ENCODE results near the gene RPS14. TPM values are rescaled to one million over a fixed set of nuclear protein-coding genes. Genes with fewer than 3 reads are reported as not detected.

RPS14 gene
- total RNA-seq, 2 donors from 2014 or later: 1,311 to 1,492 TPM

DNA sequence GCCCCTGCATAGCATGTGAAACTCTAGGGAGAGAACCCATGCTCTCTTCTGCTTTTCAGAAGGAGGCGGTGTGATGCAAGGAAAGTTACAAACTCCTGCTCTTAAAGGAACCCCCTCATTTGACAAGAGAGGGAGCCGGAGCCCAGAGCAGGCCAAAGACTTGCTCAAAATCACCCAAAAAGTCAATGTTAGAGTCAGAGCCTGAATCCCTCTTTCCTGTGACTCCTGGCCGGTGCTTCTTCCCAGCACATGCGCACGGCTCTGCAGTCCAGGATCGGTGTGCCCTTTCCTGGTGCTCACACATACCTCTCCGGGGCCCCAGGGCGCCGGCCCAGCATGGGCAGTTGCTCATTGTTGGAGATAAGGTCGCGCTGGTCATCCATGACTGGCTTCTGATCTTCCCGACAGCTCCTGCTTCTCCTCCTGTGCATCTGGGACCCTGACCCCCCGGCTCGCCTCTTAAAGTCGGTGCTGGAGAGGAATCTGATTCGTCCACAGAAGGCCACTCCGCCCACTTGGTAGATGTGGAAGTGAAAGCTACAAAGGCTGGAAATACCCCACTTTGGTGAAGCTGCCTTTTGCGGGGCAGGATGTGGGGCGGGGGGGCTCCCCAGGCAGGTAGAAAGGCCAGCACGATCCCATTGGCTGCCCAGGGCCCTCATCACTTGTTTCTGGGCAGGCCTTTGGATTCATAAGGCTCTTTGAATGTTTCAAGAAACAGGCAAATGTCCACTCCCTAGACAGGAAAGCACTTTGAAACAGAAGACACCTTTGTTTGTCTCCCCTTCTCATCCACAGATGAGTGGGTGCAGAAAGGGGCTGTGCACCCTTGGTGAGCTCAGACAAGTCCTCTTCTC lies 37.0 kb downstream of the RPS14 start, which contains the start of gene CD74:
TSS of gene CD74 (minus strand) at position 592 of the 857 bp plus-strand sequence. CDS start at position 431, 161 bp downstream.
- H3K4me3 ChIP-seq: peak within 1 kb of the TSS; percentile 72
- ATAC-seq (ENCODE audit: insufficient number of reproducible peaks, low FRiP score, low read depth) (no peak), DNase-seq (ENCODE audit: low spot score) (peak; percentile 42)
- TF ChIP-seq, protein P1, sequence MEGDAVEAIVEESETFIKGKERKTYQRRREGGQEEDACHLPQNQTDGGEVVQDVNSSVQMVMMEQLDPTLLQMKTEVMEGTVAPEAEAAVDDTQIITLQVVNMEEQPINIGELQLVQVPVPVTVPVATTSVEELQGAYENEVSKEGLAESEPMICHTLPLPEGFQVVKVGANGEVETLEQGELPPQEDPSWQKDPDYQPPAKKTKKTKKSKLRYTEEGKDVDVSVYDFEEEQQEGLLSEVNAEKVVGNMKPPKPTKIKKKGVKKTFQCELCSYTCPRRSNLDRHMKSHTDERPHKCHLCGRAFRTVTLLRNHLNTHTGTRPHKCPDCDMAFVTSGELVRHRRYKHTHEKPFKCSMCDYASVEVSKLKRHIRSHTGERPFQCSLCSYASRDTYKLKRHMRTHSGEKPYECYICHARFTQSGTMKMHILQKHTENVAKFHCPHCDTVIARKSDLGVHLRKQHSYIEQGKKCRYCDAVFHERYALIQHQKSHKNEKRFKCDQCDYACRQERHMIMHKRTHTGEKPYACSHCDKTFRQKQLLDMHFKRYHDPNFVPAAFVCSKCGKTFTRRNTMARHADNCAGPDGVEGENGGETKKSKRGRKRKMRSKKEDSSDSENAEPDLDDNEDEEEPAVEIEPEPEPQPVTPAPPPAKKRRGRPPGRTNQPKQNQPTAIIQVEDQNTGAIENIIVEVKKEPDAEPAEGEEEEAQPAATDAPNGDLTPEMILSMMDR (IDR thresholded peaks at IDR 0.05): no peak
- peak within 1 kb of the TSS; percentile 69 to 86 for H3K27ac ChIP-seq
- H3K9me3 ChIP-seq: no peaks in the 10 kb centered on the region
- no peaks in the 10 kb centered on the region for H3K27me3 ChIP-seq (replicated peaks; ENCODE audit: insufficient read depth)
- H3K4me1 ChIP-seq (ENCODE audit: control insufficient read depth in 1 of 2, low read depth in 2 of 2): peaks cover 5 to 22% of the 10 kb centered on the region in 2 donors
- no peaks in the 10 kb centered on the region for H3K36me3 ChIP-seq

DNA sequence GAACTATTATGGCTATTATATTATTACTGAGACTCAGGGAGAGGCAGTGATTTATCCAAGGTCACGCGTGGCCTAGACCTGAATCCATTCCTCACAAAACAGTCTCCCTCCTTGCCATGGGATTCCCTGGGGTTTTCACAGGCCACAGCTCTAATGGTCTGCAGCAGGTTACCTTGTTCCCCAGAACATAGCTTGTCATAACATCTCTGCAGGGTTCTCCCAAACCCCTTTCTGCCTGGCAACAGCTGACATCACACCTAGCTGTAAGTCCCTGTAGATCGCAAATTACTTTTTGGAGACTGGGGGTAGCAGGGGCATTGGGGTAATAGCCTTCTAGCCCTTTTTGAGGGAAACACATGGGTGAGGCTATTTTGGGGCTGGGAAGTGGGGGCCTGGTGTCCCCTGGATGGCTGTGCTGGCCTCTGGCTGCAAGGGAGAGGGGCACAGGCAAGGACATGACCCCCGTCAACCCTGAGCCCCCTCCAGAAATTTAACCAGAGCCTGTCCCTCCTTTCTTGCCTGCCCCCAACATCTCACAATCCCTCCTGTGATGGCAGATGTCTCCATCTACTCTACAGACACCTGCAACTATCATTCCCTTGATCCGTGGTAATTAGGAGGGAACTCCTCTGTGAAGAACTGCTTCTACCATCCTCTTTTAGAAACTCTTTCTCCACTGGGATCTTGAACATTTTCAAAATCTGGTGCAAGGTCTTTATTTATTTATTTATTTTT lies 38.1 kb downstream of the RPS14 start:
- H3K36me3 ChIP-seq: no peaks in the 10 kb centered on the region
- TF ChIP-seq, protein P1 (IDR thresholded peaks at IDR 0.05): no peak
- no peaks in the 10 kb centered on the region for H3K9me3 ChIP-seq
- no peaks in the 10 kb centered on the region for H3K27me3 ChIP-seq (replicated peaks; ENCODE audit: insufficient read depth)
- peak; percentile 29 for DNase-seq (ENCODE audit: low spot score)
- peak overlapping the region; percentile 72 for H3K4me3 ChIP-seq
- H3K27ac ChIP-seq: peak overlapping the region; percentile 86 to 91
- no peak for ATAC-seq (ENCODE audit: insufficient number of reproducible peaks, low FRiP score, low read depth)
- H3K4me1 ChIP-seq (ENCODE audit: control insufficient read depth in 1 of 2, low read depth in 2 of 2): peaks cover 5 to 22% of the 10 kb centered on the region in 2 donors

DNA sequence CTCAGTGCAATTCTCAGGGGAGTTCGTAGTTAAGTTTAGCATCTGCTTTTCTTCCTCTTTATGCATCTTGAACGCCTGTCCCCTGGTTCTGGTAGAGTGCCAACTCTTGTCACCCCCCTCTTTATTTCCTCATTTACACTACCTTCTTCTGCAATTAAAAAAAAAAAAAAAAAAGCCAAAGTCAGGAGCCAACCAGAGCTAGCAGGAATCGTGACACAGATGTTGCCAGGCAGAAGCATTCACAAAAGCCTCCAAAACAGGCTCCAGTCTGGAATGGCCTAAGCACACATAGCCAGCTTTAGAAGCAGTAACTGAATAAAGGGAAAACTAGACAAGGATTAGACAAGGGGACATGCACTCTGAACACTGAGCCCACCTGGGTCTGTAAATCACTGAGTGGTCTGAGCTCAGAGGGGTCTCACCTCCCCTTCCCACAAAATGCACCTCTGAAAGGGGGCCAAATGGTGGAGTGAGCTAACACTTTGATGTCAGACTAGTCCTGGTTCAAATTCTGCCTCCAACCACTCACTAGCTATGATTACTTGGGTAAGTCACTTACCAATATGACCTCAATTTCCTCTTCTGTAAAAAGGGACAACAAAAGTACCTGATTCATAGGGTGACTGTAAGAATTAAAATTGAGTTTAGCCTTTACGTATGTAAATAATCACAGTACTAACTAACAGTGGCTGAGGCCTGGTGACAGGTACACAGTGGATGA lies 38.9 kb downstream of the RPS14 start:
- no peaks in the 10 kb centered on the region for H3K9me3 ChIP-seq
- peaks cover 5 to 22% of the 10 kb centered on the region in 2 donors for H3K4me1 ChIP-seq (ENCODE audit: control insufficient read depth in 1 of 2, low read depth in 2 of 2)
- no peaks in the 10 kb centered on the region for H3K27me3 ChIP-seq (replicated peaks; ENCODE audit: insufficient read depth)
- H3K4me3 ChIP-seq: peak overlapping the region; percentile 72
- ATAC-seq (ENCODE audit: insufficient number of reproducible peaks, low FRiP score, low read depth) (peak; percentile 61), DNase-seq (ENCODE audit: low spot score) (peak; percentile 37)
- H3K36me3 ChIP-seq: no peaks in the 10 kb centered on the region
- peak overlapping the region; percentile 86 to 91 for H3K27ac ChIP-seq
- TF ChIP-seq, protein P1 (IDR thresholded peaks at IDR 0.05): no peak

DNA sequence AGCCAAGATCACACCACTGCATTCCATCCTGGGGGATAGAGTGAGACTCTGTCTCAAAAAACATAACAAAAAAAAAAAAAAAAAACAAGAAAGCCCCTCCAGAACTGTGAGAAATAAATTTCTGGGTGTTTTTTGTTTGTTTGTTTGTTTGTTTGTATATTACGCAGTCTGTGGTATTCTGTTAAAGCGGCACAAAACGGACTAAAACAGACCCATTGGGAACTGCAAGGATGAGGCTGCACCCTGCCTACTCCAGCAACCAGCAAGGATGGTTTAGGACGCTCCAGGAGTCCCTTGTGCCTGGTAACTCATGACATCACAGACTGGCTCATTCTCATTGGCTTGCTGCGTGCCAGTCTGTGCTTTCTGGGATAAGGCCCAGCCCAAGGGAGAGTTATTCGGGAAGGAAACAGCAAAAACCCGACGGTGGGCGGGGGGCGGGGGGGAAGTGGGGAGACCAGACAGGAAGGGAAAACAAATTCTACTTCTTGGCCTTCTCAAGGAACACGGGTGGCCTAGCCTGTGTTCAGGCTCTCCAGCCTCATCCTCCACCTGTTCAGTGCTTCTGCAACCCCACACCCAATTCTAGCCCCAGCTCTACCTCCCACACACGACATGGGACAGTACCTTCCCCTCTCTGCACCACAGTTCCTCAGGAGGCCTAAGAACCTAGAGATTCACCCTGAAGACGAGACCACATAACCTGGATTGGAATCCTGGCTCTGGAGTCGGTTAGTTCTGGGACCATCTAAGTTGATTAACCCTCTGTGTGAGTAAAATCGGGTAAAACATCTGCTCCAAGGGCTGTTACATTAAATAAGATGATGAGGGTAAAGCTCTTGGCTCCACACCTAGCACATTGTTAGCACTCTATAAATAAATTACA lies 39.7 kb downstream of the RPS14 start:
- no peaks in the 10 kb centered on the region for H3K9me3 ChIP-seq
- TF ChIP-seq, protein P1 (IDR thresholded peaks at IDR 0.05): no peak
- no peaks in the 10 kb centered on the region for H3K36me3 ChIP-seq
- peaks cover 5 to 22% of the 10 kb centered on the region in 2 donors for H3K4me1 ChIP-seq (ENCODE audit: control insufficient read depth in 1 of 2, low read depth in 2 of 2)
- peak overlapping the region; percentile 86 to 91 for H3K27ac ChIP-seq
- DNase-seq (ENCODE audit: low spot score) (peak; percentile 61), ATAC-seq (ENCODE audit: insufficient number of reproducible peaks, low FRiP score, low read depth) (peak; percentile 84)
- no peaks in the 10 kb centered on the region for H3K27me3 ChIP-seq (replicated peaks; ENCODE audit: insufficient read depth)
- H3K4me3 ChIP-seq: peak overlapping the region; percentile 72

Data from thoracic aorta (tissue), 2 donors.